IMR-90 (cell line): ENCODE data around the gene SETSIP. TPM values are rescaled to one million over a fixed set of nuclear protein-coding genes. Genes with fewer than 3 reads are reported as not detected.

ENCODE experiments used
- ATAC-seq: fragments of 200-7000 bp; cut with Tn5 transposase; 2 replicates; pipeline ENCODE4 v1.9.1; 2020; ENCODE audit warnings: low read depth, mild to moderate bottlenecking, moderate library complexity
- BruUV-seq: library from RNA; stranded (reverse); fragments of 400-500 nt; replicated peaks from 2 replicates; lab custom pipeline; 2021; lab: Mats Ljungman, UMichigan
- CTCF ChIA-PET: fragments of 300-600 bp; formaldehyde crosslinking; extraction: SDS; loops from one replicate; lab custom pipeline; 2021; ENCODE audit warnings: antibody characterized with exemption; lab: Yijun Ruan, JAX
- POLR2A ChIA-PET: fragments of 300-600 bp; sonication (Branson Sonifier 250); formaldehyde crosslinking; loops from one replicate; lab custom pipeline; 2022; ENCODE audit warnings: antibody characterized with exemption; ENCODE audit not compliant: unreplicated experiment; lab: Charles Lee
- DNase-seq: peaks from one replicate; pipeline ENCODE4 v3.0.0; 2013
- H2AFZ ChIP-seq: replicated peaks from 2 replicates; pipeline ENCODE3; 2013; ENCODE audit warnings: low read length, mild to moderate bottlenecking; ENCODE audit not compliant: poor library complexity
- H2AK5ac ChIP-seq: 2 replicates; pipeline ENCODE4 v1.6.1; 2013; ENCODE audit warnings: low read depth, low read length, inconsistent platforms
- H2AK9ac ChIP-seq: replicated peaks from 2 replicates; pipeline ENCODE3; 2013; ENCODE audit warnings: mild to moderate bottlenecking, low read depth, low read length, moderate library complexity; ENCODE audit not compliant: poor library complexity
- H2BK120ac ChIP-seq: 2 replicates; pipeline ENCODE4 v1.6.1; 2013; ENCODE audit warnings: low read depth, low read length, inconsistent platforms
- H2BK15ac ChIP-seq: 3 replicates; pipeline ENCODE4 v1.6.1; 2013; ENCODE audit warnings: low read depth, low read length, inconsistent platforms
- H2BK20ac ChIP-seq: 2 replicates; pipeline ENCODE4 v1.6.1; 2013; ENCODE audit warnings: low read depth, mild to moderate bottlenecking, inconsistent platforms, low read length, moderate library complexity
- H2BK5ac ChIP-seq: 2 replicates; pipeline ENCODE4 v1.6.1; 2013; ENCODE audit warnings: mild to moderate bottlenecking, low read depth, low read length, inconsistent platforms; ENCODE audit not compliant: poor library complexity, severe bottlenecking
- H3K14ac ChIP-seq: replicated peaks from 2 replicates; pipeline ENCODE4 v1.6.1; 2013; ENCODE audit warnings: low read depth, low read length, inconsistent platforms
- H3K18ac ChIP-seq: 2 replicates; pipeline ENCODE4 v1.6.1; 2013; ENCODE audit warnings: low read depth, low read length, control low read depth
- H3K23ac ChIP-seq: 2 replicates; pipeline ENCODE4 v1.6.1; 2013; ENCODE audit warnings: low read depth, low read length, inconsistent platforms
- H3K27ac ChIP-seq: 2 replicates; pipeline ENCODE4 v1.5.1; 2013; ENCODE audit warnings: mild to moderate bottlenecking, control low read depth, low read length; ENCODE audit not compliant: insufficient read depth
- H3K27me3 ChIP-seq: 2 replicates; pipeline ENCODE4 v1.6.1; 2013; ENCODE audit warnings: low read length; ENCODE audit not compliant: control insufficient read depth, insufficient read depth
- H3K36me3 ChIP-seq: 2 replicates; pipeline ENCODE4 v1.6.1; 2013; ENCODE audit warnings: low read length, mixed read lengths; ENCODE audit not compliant: control insufficient read depth, insufficient read depth
- H3K4ac ChIP-seq: 2 replicates; pipeline ENCODE4 v1.6.1; 2013; ENCODE audit warnings: low read depth, low read length, inconsistent platforms
- H3K4me1 ChIP-seq: 2 replicates; pipeline ENCODE4 v1.6.1; 2013; ENCODE audit warnings: low read length, mixed read lengths; ENCODE audit not compliant: control insufficient read depth, insufficient read depth
- H3K4me2 ChIP-seq: 2 replicates; pipeline ENCODE4 v1.6.1; 2013; ENCODE audit warnings: low read depth, mild to moderate bottlenecking, control low read depth, low read length, moderate library complexity
- H3K4me3 ChIP-seq: 2 replicates; pipeline ENCODE4 v1.5.1; 2013; ENCODE audit warnings: low read depth, mild to moderate bottlenecking, control low read depth, low read length, moderate library complexity; ENCODE audit not compliant: insufficient read depth
- H3K56ac ChIP-seq: 2 replicates; pipeline ENCODE4 v1.6.1; 2013; ENCODE audit warnings: low read length, inconsistent platforms; ENCODE audit not compliant: insufficient read depth; ENCODE audit errors: extremely low read depth
- H3K79me1 ChIP-seq, 2 experiments: 2 replicates each; pipeline ENCODE4 v1.6.1; 2013; ENCODE audit warnings: low read length in 2 of 2, inconsistent platforms in 1 of 2, low read depth in 1 of 2
- H3K9ac ChIP-seq: 2 replicates; pipeline ENCODE4 v1.6.1; 2013; ENCODE audit warnings: low read depth, low read length, control low read depth
- H3K9me1 ChIP-seq: 2 replicates; pipeline ENCODE4 v1.6.1; 2013; ENCODE audit warnings: low read length, inconsistent platforms; ENCODE audit not compliant: insufficient read depth
- H3K9me3 ChIP-seq: 2 replicates; pipeline ENCODE4 v1.6.1; 2013; ENCODE audit warnings: low read length; ENCODE audit not compliant: control insufficient read depth, insufficient read depth
- H4K20me1 ChIP-seq: 2 replicates; pipeline ENCODE4 v1.6.1; 2013; ENCODE audit warnings: low read length, inconsistent platforms; ENCODE audit not compliant: insufficient read depth
- H4K5ac ChIP-seq: 2 replicates; pipeline ENCODE4 v1.6.1; 2013; ENCODE audit warnings: mild to moderate bottlenecking, low read depth, low read length, control low read depth
- H4K8ac ChIP-seq, 2 experiments: 2 replicates each; pipeline ENCODE4 v1.6.1; 2013; ENCODE audit warnings: low read depth in 2 of 2, low read length in 2 of 2, control low read depth in 1 of 2, inconsistent platforms in 1 of 2
- H4K91ac ChIP-seq: 2 replicates; pipeline ENCODE4 v1.6.1; 2013; ENCODE audit warnings: low read depth, low read length, inconsistent platforms; ENCODE audit not compliant: insufficient read depth
- BHLHE40 ChIP-seq: fragments of 150-350 bp; IDR thresholded peaks from 2 replicates; pipeline ENCODE4 v1.6.1; 2016; ENCODE audit warnings: mild to moderate bottlenecking, low read depth, low read length
- CEBPB ChIP-seq: IDR thresholded peaks from 2 replicates; pipeline ENCODE4 v1.6.1; 2012; ENCODE audit warnings: low read depth, low read length, improper control_type of control experiment
- CHD1 ChIP-seq: IDR thresholded peaks from 2 replicates; pipeline ENCODE4 v1.6.1; 2012; ENCODE audit warnings: low read depth, low read length, improper control_type of control experiment
- CTCF ChIP-seq: conservative IDR thresholded peaks from 2 replicates; pipeline ENCODE4 v1.5.1; 2012; ENCODE audit warnings: mild to moderate bottlenecking, low read depth, low read length, improper control_type of control experiment
- ELK1 ChIP-seq: fragments of 150-350 bp; IDR thresholded peaks from 2 replicates; pipeline ENCODE4 v1.6.1; 2016; ENCODE audit warnings: low read depth, mild to moderate bottlenecking, low read length, moderate library complexity, borderline replicate concordance
- FOS ChIP-seq: fragments of 150-350 bp; IDR thresholded peaks from 2 replicates; pipeline ENCODE4 v1.6.1; 2016; ENCODE audit warnings: low read depth, low read length
- MAZ ChIP-seq: IDR thresholded peaks from 2 replicates; pipeline ENCODE4 v1.6.1; 2012; ENCODE audit warnings: low read depth, mild to moderate bottlenecking, low read length, improper control_type of control experiment, moderate library complexity, borderline replicate concordance
- MXI1 ChIP-seq: IDR thresholded peaks from 2 replicates; pipeline ENCODE4 v1.6.1; 2012; ENCODE audit warnings: low read depth, mild to moderate bottlenecking, low read length, moderate library complexity, borderline replicate concordance
- NFE2L2 ChIP-seq: fragments of 150-350 bp; IDR thresholded peaks from 2 replicates; pipeline ENCODE4 v1.6.1; 2016; ENCODE audit warnings: low read depth, mild to moderate bottlenecking, low read length
- POLR2A ChIP-seq: IDR thresholded peaks from 2 replicates; pipeline ENCODE4 v1.6.1; 2012; ENCODE audit warnings: mild to moderate bottlenecking, low read depth, low read length
- RAD21 ChIP-seq: IDR thresholded peaks from 2 replicates; pipeline ENCODE4 v1.6.1; 2012; ENCODE audit warnings: low read length, improper control_type of control experiment
- RFX5 ChIP-seq: IDR thresholded peaks from 2 replicates; pipeline ENCODE4 v1.8.0; 2012; ENCODE audit warnings: low read depth, mild to moderate bottlenecking, low read length, moderate library complexity
- USF2 ChIP-seq: fragments of 150-350 bp; IDR thresholded peaks from 2 replicates; pipeline ENCODE4 v1.6.1; 2017; ENCODE audit warnings: mild to moderate bottlenecking, antibody characterized with exemption, low read length, low read depth
- WGBS, 2 experiments: methylation state at CpG; one replicate each; pipeline versions ENCODE4 v1.1.5 to v1.1.7; 2013; ENCODE audit warnings: missing lambda C conversion rate in 2 of 2; ENCODE audit not compliant: insufficient read length in 1 of 2; ENCODE audit errors: extremely low coverage in 2 of 2; 5-methylcytosine and 5-hydroxymethylcytosine counted together
- dilution Hi-C: fragments of 300-500 bp; cut with HindIII; formaldehyde crosslinking; loops from one replicate; pipeline ENCODE4 v1.14.3; 2018; ENCODE audit warnings: low sequenced_read_pairs; ENCODE audit not compliant: unreplicated experiment
- in situ Hi-C: fragments of 300-500 bp; cut with MboI; formaldehyde crosslinking; loops from 3 replicates; pipeline ENCODE4 v1.14.3; 2019; ENCODE audit warnings: low sequenced_read_pairs, inconsistent platforms, mixed read lengths
- intact Hi-C: fragments of 100-400 bp; cut with micrococcal nuclease; formaldehyde crosslinking; loops from 2 replicates; pipeline ENCODE4 v1.10.0; 2022
- polyA plus RNA-seq, 3 experiments: library from polyadenylated mRNA; depleted of rRNA; stranded (reverse); fragments of >200 nt; gene quantifications; 2 replicates each; pipeline ENCODE4 v1.2.3, GENCODE V29; 2012; ENCODE audit warnings: low replicate concordance in 1 of 3
- total RNA-seq: library from RNA; depleted of rRNA; stranded (reverse); fragments of >200 nt; gene quantifications from 2 replicates; pipeline ENCODE4 v1.2.3, GENCODE V29; 2012

Gene SETSIP
- total and polyA plus RNA-seq, 2 of the 4 experiments (the other 2 are of a cell fraction): not detected

- ATAC-seq (no peak; the same call in 1 of the 2 replicates), DNase-seq (no peak)
- H3K9ac ChIP-seq: no peak overlapping the region
- H4K20me1 ChIP-seq: no peaks in the 10 kb centered on the region
- H3K18ac ChIP-seq: no peak overlapping the region
- no peak overlapping the region for H3K4me2 ChIP-seq
- no peak overlapping the region for H4K5ac ChIP-seq
- H2AFZ ChIP-seq: no peak overlapping the region
- BruUV-seq: no TSS peak
- no peak overlapping the region for H3K23ac ChIP-seq
- H3K36me3 ChIP-seq: peaks cover 2% of the 10 kb centered on the region; the same call in 1 of the 2 replicates
- no peak overlapping the region for H3K4ac ChIP-seq
- intact Hi-C loops: no loop called here
- H3K9me1 ChIP-seq: no peaks in the 10 kb centered on the region
- no peaks in the 10 kb centered on the region for H3K4me1 ChIP-seq
- no CpG with 5 or more reads among the region's 3 CpGs for WGBS, 2 experiments
- no peak overlapping the region for H2BK20ac ChIP-seq
- CTCF ChIA-PET: no interaction called here
- POLR2A ChIA-PET: no interaction called here
- H4K91ac ChIP-seq: no peak overlapping the region
- H3K4me3 ChIP-seq: no peak overlapping the region
- no peaks in the 10 kb centered on the region for H3K27me3 ChIP-seq
- no peak overlapping the region for H3K14ac ChIP-seq
- H3K56ac ChIP-seq: no peak overlapping the region
- no peaks in the 10 kb centered on the region for H3K79me1 ChIP-seq
- H2BK15ac ChIP-seq: no peak overlapping the region
- H2AK9ac ChIP-seq: no peak overlapping the region
- no peak overlapping the region for H2AK5ac ChIP-seq
- H3K9me3 ChIP-seq: no peaks in the 10 kb centered on the region
- in situ Hi-C loops: no loop called here
- no peak overlapping the region for H2BK5ac ChIP-seq
- TF ChIP-seq USF2 (no peak), BHLHE40 (no peak), ELK1 (no peak), NFE2L2 (no peak), CHD1 (no peak), MAZ (no peak), MXI1 (no peak), CTCF (no peak), FOS (no peak), RAD21 (no peak), POLR2A (no peak), RFX5 (no peak), CEBPB (no peak)
- no peak overlapping the region for H2BK120ac ChIP-seq
- H3K27ac ChIP-seq: no peak overlapping the region
- dilution Hi-C loops: no loop called here
- no peak overlapping the region for H4K8ac ChIP-seq
Observed at GRCh38 chr1:92105546-92106081, 30.4 kb upstream of the SETSIP start.
